Stimulated activated CD8-positive, alpha-beta memory T cell treated with anti-CD3 and anti-CD28 coated beads, Interleukin-4, amount 100 ng/mL, for 48 hours (primary cell): Measurements from ENCODE around the gene HOTAIR.
A peak's percentile ranks its signal among the peaks of the same experiment; 100 is the strongest.

ENCODE experiments used
- DNase-seq: peaks from one replicate; pipeline ENCODE4 v3.0.0-alpha.2; 2020

HOTAIR gene

GRCh38 chr12:53985692-53985993, 10.9 kb upstream of the HOTAIR start:
- DNase-seq = no peak

DNA sequence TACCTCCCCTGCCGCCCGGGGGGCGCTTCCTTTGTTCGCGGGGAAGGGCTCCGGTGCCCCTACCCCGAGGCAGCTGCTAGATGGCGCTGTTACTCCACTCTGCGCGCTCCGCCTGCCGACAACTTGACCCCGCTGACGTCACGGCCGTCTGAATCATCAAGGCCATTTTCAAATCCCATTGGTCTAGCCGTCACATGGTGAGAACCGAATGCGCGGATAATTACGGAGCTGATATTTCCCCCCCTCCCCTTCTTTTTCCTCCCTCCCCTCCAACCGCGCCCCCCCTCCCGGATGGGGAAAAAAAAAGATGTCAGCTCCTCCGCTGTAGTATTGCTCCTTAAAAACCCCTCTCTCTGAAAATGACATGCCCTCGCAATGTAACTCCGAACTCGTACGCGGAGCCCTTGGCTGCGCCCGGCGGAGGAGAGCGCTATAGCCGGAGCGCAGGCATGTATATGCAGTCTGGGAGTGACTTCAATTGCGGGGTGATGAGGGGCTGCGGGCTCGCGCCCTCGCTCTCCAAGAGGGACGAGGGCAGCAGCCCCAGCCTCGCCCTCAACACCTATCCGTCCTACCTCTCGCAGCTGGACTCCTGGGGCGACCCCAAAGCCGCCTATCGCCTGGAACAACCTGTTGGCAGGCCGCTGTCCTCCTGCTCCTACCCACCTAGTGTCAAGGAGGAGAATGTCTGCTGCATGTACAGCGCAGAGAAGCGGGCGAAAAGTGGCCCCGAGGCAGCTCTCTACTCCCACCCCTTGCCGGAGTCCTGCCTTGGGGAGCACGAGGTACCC, 10.3 kb upstream of the HOTAIR start, which contains the start of gene HOXC10:
Gene HOXC10, plus strand, starts transcription at position 246 of the 791 bp plus-strand sequence. Its CDS starts 114 bp downstream, at position 360.
- DNase-seq = peak; percentile 96

DNA sequence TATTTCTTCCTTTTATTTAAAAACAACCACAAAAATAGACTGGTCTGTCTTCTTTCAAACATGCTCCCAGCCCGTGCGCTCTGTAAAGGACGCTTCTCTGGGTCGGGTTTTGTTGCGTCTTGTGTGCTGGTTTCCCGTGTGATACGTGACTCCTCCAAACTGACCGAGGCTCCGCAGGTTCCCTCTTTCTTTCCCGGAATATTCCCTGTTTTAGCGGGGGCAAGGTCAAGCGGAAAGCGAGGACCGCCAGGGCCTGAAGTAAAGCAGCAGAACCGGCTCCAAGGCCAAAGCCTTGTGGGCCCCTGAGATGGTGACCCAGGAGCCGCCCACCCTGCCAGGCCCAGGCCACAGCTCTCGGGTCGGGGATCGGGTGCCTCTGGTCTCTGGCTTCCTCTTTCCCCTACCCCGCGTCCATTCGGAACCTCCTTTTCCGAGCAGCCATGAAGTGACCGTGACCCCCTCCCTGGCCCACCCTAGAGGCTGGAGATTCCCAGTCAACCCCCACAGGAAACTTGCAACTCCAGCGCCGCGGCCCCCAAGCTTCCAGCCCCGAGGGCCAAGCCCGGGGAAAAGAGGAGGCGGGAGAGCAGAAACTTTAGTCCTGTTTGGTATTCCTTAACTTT, 9.3 kb upstream of the HOTAIR start:
- DNase-seq = no peak

DNA sequence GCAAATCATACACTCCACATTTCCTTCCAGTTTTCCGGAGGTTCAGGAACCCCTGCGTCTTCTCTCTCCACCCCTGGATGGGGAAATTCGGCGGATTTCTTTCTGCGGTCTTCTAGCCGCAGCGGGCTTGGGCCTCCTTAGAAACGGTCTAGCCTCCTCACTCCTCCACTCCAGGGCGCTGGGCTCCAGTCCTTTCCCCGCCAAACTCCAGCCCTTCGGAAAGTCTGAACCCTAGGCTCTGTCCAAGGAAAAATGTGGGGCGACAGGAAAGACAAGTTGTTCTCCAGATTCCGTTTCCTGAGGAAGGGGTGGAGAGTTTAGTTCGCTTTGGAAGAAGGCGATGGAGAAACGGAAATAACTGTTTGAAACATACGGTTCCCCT, 8.8 kb upstream of the HOTAIR start:
- DNase-seq = no peak

GRCh38 chr12:53982648-53983567, 8.2 kb upstream of the HOTAIR start:
- DNase-seq = no peak

DNA sequence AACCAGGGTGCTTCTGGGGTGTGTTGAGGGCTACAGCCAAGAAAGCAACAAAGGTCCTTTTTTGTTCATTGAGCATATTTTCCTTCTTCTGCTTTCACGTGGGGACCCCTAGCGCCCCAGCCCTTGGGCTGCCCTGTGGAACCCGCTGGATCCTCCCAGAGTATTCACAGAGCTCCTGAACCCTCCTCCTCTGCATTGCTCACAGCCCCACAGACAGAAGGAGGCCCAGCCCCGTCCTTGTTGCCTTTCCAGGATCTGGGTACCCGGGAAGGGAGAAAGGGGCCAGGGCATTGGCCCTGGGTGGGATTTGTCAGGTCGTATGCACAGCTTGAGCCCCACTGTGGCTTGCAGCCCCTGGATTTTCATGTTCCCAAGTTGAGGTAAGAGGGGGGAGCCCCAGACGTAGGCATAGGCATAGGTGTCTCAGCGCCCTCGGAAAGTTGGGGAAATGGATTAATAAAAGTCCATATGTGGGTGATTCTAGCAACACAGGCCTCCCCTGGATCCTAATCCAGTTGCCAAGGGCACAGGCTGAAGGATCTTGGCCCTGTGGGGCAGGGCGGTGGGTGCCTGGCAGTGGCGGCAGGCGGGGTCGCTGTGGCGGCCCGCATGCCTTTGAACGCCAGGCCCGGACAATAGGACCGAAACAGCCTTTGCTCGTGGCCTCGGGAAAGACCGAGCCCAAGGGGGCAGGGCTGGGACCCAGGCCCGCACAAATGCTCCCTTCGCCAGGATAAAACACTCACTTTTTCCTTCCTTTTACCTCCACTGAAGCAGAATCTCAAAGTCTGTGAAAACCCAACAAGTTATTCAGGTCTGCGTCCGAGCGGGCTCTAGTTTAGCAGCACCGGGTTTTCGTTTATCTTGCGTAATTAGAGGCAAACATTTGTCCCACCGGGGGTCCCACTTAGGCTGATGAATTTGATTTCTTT, 7.1 kb upstream of the HOTAIR start:
- no peak for DNase-seq

DNA sequence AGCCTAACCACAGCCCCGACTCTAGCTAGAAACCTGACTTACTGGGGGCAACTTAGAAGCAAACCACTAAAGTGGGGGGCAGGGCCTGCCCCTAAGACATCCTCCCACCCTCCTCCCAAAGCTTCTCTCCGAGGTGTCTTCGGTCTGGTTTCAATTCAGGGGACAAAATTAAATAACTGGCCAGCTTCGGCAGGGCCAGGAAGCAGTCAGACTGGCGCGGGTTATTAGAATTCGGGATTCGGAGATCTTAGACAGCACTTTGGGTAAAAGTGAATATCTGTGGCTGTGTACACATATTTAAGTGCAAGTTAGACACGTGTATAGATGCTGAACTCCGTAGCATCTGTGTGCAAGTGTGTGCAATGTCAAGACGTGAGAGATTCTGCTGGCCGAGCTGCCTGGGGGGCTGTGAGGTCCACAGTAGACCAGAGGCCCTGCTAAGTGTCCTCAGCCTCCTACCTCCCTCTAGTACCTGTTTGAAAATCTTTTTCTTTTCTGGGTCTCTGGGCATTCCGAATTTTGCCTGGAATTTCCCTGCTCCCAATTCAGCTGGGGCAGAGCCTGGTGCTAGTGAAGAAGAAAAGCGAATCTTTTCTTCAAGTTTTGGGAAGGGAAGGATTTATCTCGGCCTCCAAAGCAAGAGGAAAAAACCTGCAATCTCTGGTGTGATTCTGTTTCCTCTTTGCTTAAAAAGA, 6.2 kb upstream of the HOTAIR start:
- DNase-seq = no peak

DNA sequence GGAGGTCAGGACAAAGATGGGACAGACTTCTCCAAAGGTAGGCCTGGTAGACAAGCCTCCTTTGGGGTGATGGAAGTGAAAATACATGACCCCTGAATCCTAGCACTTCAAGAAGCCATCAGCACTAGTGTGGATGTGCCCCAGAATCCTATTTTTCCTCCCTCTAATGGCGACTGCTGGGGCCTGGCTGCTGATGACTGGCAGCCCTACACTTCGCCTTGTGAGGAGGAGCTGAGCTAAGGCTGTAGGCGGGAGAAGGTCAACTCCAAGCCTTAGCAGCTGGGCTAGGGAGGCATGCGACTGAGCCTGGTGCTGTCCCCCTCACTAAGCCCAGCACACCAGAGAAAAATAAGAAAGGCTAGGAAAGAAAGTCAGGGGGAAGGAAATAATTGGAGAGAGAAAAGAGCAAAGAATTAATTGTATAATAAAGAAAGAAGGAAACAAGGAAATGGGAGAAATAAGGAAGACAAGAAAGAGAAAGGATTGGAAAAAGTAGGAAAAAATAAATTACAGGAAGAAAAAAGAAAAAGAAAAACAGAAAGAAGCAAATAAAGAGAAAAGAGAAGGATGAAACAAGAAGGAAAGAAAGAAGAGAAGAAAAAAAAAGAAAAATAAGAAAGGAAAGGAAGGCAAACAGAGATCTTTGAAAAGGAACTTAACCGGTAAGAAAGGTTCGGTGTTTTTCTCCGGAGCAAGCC, 5.5 kb upstream of the HOTAIR start:
- DNase-seq = no peak

- DNase-seq = no peak
Observed at GRCh38 chr12:53978477-53979356, 4.0 kb upstream of the HOTAIR start.

GRCh38 chr12:53977596-53978445, 3.1 kb upstream of the HOTAIR start:
- DNase-seq = no peak

DNA sequence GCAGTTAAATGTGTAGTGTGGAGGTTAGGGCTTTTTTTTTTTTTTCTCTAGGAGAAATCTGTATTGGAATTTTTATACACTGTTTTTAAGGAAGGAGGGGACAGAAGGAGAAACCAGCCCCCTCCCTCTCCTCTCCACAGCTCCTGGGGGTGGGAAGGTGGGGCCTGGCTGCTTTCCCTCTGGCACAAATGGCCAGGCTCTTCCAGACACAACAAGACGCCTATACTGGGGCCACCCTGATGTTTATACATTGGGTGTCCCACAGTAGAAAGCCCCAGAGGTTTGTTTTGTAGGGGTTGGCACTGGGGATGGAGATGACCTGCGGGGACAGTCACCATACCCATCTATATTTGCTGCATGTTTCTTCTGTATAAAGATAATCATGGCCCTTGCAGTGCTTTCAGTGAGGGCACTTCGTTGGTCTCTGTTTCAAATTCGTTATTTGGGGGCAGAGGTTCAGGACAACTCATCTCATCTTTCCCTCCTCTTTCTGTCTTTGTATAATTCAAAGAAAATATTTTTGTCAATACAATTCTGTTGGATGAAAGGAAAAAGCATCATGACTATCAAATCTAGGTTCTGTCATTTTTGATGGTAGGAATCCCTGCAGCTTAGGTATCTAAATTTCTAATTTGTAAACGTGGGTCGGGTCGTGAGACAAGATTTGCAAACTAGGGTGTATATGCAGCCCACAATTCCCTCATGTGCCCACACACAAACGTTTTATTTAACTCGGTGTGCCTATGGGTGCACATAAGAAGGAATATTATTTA, 2.3 kb upstream of the HOTAIR start:
- no peak for DNase-seq

DNA sequence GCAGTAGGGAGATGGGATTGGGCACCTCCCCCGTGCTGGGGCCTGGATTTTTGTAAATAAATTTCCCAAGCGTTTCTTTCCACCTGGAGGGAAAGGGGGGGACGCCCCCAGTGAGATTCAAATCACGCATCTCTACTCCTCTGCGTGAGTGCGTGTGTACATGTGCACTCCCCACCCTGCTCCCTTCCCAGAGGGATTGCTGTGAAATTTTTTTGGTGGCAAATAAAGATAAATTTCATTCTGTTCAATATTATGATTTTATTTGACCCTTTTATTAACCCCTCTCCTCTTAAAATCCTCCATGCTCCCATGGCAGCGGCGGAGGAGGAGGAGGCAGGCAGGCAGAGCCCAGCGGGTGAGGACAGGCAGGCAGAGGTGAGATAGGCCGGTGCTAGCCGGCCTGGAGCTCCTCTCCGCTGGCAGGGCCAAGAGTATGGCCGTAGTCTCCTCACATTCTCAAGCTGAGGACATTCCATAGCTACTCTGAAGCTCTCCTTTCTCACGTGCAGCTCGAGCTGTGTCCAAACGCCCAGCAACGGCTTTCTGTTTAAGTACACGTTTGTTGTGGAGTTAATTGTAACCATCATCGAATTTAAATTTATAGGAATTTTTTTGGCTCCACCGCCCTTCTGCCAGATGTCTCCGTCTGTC, 1.5 kb upstream of the HOTAIR start:
- DNase-seq = no peak

GRCh38 chr12:53975479-53976152, 862 bp upstream of the HOTAIR start:
- DNase-seq = no peak

DNA sequence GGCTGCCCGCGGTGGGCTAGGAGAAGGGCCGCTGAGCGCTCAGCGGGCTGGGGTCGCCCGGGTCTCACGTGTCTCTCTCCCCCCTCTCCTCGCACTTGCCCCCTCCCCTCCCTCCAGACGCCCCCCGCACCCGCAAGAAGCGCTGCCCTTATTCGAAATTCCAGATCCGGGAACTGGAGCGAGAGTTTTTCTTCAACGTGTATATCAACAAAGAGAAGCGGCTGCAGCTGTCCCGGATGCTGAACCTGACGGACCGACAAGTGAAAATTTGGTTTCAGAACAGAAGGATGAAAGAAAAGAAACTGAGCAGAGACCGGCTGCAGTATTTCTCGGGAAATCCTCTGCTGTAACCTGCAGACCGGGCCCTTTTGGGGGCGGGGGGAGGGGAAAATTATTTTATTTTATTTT, 314 bp upstream of the HOTAIR start:
- DNase-seq = no peak

GRCh38 chr12:53973236-53974042, 1.3 kb downstream of the HOTAIR start:
- DNase-seq = no peak

GRCh38 chr12:53972722-53973235, 2.0 kb downstream of the HOTAIR start, which contains the start of gene HOXC11:
Gene HOXC11, plus strand, starts transcription at chr12:53973126. Its CDS starts 116 bp downstream, at chr12:53973242.
- DNase-seq = no peak
